PFSK-1 (cell line): ENCODE results near the gene OR52E8.

Experiments used
- FOXP2 ChIP-seq: optimal IDR thresholded peaks from 2 replicates; pipeline ENCODE3; 2011; ENCODE audit warnings: borderline replicate concordance, control low read depth, inconsistent platforms; ENCODE audit not compliant: insufficient read depth; ENCODE audit errors: extremely low read length, extremely low read depth
- POLR2AphosphoS5 ChIP-seq: IDR thresholded peaks from 2 replicates; pipeline ENCODE4 v1.6.1; 2012; ENCODE audit warnings: low read depth, mild to moderate bottlenecking, control low read depth, low read length, moderate library complexity
- REST ChIP-seq, 2 experiments: IDR thresholded peaks; 2 replicates each; pipeline versions ENCODE4 v1.6.1 to v1.8.0; 2011 to 2012; ENCODE audit warnings: low read depth in 2 of 2, low read length in 2 of 2, control low read depth in 1 of 2, inconsistent platforms in 1 of 2, mild to moderate bottlenecking in 1 of 2, moderate library complexity in 1 of 2; ENCODE audit not compliant: insufficient read depth in 1 of 2
- SIN3A ChIP-seq: IDR thresholded peaks from 2 replicates; pipeline ENCODE4 v1.6.1; 2012; ENCODE audit warnings: mild to moderate bottlenecking, low read length, moderate library complexity, borderline replicate concordance; ENCODE audit not compliant: insufficient read depth
- TAF1 ChIP-seq: IDR thresholded peaks from 2 replicates; pipeline ENCODE4 v1.6.1; 2012; ENCODE audit warnings: low read length, control low read depth, borderline replicate concordance; ENCODE audit not compliant: insufficient read depth

The OR52E8 gene

GRCh38 chr11:5808500-5809121 lies 48.9 kb downstream of the OR52E8 start, which contains the start of gene OR52N2:
OR52N2 (plus strand) TSS chr11:5808924; CDS start chr11:5820336, 11,412 bp downstream.
- TF ChIP-seq SIN3A (no peak), POLR2AphosphoS5 (no peak), TAF1 (no peak), FOXP2 (no peak), REST (IDR thresholded peaks at IDR 0.05; ENCODE audit: insufficient read depth in 1 of 2, low read depth in 2 of 2, low read length in 2 of 2) (no peak)

GRCh38 chr11:5807580-5807979 lies 49.9 kb downstream of the OR52E8 start:
- TF ChIP-seq FOXP2 (no peak), SIN3A (no peak), REST (IDR thresholded peaks at IDR 0.05; ENCODE audit: insufficient read depth in 1 of 2, low read depth in 2 of 2, low read length in 2 of 2) (no peak), TAF1 (no peak)
